HL-60 (cell line): ENCODE measurements around the gene IQGAP1.

Experiments
- CTCF ChIP-seq: IDR thresholded peaks from one replicate; pipeline ENCODE4 v1.5.1; 2011; ENCODE audit warnings: low read length, control low read depth, inconsistent platforms; ENCODE audit not compliant: insufficient read depth
- POLR2AphosphoS5 ChIP-seq: IDR thresholded peaks from 2 replicates; pipeline ENCODE4 v1.6.1; 2012; ENCODE audit warnings: low read depth
- SPI1 ChIP-seq: IDR thresholded peaks from 2 replicates; pipeline ENCODE4 v1.6.1; 2012; ENCODE audit warnings: low read depth, mild to moderate bottlenecking, borderline replicate concordance

GRCh38 chr15:90496791-90497190 lies 108.7 kb downstream of the IQGAP1 start:
- TF ChIP-seq CTCF, result no peak
- no peak for TF ChIP-seq SPI1
- no peak for TF ChIP-seq POLR2AphosphoS5
